Sciatic nerve (tissue), 2 donors: ENCODE measurements around the gene TBL3. TPM values are rescaled to one million over a fixed set of nuclear protein-coding genes. Genes with fewer than 3 reads are reported as not detected.
A peak's percentile ranks its signal among the peaks of the same experiment; 100 is the strongest.
"Not testable (repeated sequence)": the region's sequence is repeated elsewhere in the genome, so short reads cannot be mapped to it uniquely, and the experiment has no call there.

Source experiments
- ATAC-seq: fragments of 200-7000 bp; cut with Tn5 transposase; one replicate; pipeline ENCODE4 v1.9.1; 2020; ENCODE audit warnings: mild to moderate bottlenecking, moderate library complexity
- DNase-seq: peaks from one replicate; pipeline ENCODE4 v3.0.0-alpha.2; 2020; ENCODE audit warnings: low spot score
- intact Hi-C: fragments of 100-400 bp; cut with DNase I; formaldehyde crosslinking; loops from one replicate; pipeline ENCODE4 v1.14.2; 2022
- total RNA-seq: library from RNA; stranded (reverse); fragmentation: NEBNext Ultra II Directional; extraction: Animal tissue kit (Norgen Biotek cat#: 25700); gene quantifications from one replicate; pipeline ENCODE4 v1.2.1, GENCODE V29; 2021
- donor health status: DM: no; HTN: no; CAD: no.
- donor health status: DM: no; HTN: no; CAD: no.

TBL3 gene
- total RNA-seq, 1 donor from 2014 or later = 21.8 TPM

DNA sequence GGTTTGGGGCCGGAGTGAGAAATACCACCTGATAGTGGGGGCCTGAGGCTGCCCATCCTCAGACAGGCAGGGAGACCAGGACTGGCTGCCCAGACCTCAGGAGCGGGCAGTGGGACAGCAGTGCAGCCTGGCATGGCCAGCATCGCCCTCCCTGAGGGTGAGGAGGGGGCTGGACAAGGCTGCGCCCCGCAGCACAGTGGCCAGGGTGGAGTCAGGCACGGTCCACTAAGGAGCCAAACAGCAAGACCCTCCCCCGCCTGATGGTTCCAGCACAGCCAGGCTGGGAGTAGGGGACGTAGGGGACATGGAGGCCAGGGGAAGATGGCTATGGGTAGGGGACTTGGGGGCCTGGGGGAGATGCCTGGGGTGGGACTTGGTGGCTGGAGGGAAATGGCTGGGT is 34.5 kb downstream of the TBL3 start:
- intact Hi-C loops = loop anchor here (5.0 kb wide), 1 partner anchor 251 kb away; no protein-coding TSS in a partner anchor
- DNase-seq (no peak), ATAC-seq (no peak)

DNA sequence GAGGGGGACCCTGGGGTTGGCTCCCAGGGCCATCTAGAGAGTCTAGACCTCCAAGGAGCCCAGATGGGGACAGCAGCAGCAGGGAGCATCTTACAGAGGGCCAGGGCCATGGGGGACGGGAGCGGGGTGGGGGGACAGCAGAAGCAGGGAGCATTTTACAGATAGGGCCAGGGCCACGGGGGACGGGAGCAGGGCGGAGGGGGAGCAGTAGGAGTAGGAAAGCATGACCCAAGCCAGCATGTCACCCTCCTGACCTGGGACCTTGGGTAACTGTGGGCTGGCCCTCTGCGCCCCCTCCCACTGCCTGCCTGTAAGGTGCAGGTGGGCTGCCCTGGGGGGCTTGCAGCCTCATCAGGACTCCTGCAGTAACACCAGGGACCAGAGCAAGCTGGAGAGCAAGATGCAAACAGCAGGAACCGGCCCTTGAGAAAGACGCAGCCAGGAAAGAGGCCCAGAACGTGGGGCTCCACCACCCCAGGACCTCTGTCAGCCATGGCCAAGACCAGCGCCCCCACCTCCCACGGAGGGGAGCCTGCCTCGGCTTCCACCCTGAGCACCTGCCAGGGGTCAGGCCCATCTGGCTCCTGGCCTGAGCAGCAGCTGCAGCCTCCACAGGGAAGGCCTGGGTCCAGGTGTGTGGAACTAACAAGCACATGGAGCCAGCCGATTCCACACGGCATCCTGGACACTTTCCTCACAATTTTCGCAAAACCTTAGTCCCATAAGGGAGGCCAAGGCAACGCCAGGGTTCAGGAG is 35.4 kb downstream of the TBL3 start:
- intact Hi-C loops = loop anchor here (5.0 kb wide), 1 partner anchor 250 kb away; no protein-coding TSS in a partner anchor
- no peak for ATAC-seq

DNA sequence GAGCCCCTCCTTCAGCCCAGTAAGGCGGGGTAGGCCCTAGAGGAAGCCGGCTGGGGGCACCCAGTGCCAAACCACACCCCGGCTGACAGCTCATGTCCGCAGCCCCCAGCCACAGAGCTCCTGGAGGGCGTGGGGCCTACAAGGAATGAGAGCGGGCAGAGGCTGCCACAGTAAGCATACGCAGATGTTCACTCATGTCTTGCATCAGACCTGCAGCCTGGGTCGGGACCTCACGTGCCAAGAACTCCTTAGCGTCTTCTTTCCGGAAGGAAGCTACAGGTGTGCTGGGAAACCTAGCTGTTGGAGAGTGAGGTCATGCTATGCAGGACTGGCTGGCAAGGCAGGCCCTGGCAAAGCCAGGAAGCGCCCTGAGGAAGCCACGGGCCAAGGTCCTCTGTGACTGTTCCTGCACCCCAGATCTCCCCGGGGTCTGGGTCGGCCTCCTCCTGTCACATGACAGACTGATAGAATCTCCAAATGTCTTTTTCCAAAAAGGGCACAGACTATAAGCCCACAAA is 36.2 kb downstream of the TBL3 start:
- DNase-seq (no peak), ATAC-seq (peak; percentile 3)
- intact Hi-C loops = loop anchor here (5.0 kb wide), 1 partner anchor 249 kb away; no protein-coding TSS in a partner anchor

More for the DNA sequence above, 35.4 kb downstream of the TBL3 start:
- no peak for DNase-seq

DNA sequence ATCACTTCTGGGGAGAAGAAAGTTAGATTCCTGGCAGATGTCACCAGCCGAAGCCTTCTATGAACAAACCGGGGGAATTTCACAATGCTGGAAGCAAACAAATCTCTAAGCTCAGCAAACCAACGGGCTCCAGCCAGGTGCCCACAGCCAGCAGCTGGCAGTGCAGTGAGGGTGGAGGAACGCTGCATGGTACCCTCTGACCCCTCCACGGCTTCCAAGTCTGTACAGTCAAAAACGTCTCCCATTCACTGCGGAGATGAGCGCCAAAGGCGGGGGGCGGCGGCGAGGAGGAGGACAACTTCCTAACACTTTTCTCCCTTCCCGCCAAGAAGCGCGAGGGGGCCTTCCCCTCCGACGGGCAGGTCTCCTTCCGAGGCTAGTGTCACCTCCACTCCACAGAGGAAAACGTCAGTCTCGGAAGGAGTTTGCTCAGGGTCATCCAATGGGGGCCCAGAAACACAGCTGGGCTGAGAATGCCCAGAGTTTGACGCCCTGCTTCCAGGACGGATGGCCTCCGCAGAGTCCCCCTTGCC is 36.8 kb downstream of the TBL3 start:
- peak; percentile 67 for DNase-seq
- intact Hi-C loops = loop anchor here (5.0 kb wide), 1 partner anchor 249 kb away; no protein-coding TSS in a partner anchor

DNA sequence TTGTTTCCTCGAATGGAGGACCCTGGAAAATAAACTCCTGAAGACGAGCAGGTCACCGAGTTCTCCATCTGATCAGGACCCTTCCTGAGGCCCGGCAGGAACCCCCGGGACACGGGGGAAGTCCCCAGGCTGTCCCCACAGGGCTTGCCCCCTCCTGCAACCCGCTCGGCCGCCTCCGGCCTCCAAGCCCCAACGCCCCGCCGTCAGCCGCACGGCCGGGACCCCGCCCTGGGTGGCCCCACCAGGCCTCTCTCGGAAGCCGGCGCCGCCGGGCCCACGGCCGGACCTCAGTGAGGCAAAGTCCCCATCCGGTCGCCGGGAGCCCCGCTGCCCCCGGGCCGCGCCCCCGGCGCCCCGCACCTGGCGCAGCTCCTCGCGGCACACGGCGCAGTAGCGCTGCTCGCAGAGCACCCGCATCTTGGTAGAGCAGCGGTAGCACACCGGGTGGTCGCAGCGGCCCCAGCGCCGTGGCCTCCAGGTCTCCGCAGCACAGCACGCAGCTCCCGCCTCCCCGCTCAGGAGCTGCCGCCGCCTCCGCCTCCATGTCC is 37.4 kb downstream of the TBL3 start:
- DNase-seq (peak; percentile 68), ATAC-seq (no peak)
- intact Hi-C loops = loop anchor here (5.0 kb wide), 1 partner anchor 248 kb away; no protein-coding TSS in a partner anchor

More for the DNA sequence above, 36.8 kb downstream of the TBL3 start:
- no peak for ATAC-seq

DNA sequence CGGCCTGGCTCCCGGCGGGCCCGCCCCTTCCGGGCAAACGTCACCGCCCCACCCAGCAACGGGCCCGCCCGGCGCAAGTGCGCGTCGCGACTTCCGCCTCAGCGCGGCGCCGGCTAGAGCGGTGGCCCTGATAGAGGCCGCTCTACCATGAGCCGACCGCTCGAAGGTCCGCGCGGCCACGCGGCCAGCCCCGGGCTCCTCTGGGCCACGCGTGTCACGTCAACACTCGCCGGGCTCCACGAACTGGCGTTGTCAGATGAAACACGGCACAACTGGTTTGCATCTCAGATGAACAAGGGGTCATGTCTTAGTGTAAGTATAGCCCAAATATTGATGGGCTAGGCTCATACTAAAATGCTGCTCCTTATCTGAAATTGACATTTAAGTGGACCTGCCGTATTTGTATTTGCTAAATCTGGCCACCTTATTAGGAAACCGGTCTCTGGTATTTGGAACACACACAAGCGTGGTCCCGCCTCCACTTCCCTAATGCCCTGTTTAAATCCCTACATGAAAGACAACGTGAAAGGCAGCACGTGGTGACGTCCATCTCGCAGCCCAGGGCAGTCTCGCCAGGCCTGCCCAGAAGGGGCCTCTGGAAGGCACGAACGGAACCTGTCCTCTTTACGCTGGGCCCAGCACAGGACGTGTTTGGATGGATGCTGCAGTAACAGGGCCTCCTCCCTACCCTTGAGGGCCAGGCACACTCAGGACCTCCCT is 38.1 kb downstream of the TBL3 start, which contains the start of gene ZNF598:
TSS of gene ZNF598 (minus strand) at position 31 of the 720 bp plus-strand sequence.
- ATAC-seq = peak; percentile 95
- peak; percentile 89 for DNase-seq
- intact Hi-C loops = loop anchor here (5.0 kb wide), 1 partner anchor 247 kb away; no protein-coding TSS in a partner anchor

DNA sequence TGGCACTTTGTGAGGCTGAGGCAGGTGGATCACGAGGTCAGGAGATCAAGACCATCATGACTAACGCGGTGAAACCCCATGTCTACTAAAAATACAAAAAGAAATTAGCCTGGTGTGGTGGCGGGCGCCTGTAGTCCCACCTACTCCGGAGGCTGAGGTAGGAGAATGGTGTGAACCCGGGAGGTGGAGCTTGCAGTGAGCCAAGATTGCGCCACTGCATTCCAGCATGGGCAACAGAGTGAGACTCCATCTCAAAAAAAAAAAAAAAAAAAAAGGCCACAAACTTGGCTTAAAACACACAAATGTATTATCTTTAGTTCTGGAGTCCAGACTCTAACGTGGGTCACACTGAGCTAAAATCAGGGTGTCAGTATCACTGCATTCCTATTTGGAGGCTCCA is 39.9 kb downstream of the TBL3 start:
- DNase-seq, ATAC-seq, intact Hi-C loops: not testable (repeated sequence)

DNA sequence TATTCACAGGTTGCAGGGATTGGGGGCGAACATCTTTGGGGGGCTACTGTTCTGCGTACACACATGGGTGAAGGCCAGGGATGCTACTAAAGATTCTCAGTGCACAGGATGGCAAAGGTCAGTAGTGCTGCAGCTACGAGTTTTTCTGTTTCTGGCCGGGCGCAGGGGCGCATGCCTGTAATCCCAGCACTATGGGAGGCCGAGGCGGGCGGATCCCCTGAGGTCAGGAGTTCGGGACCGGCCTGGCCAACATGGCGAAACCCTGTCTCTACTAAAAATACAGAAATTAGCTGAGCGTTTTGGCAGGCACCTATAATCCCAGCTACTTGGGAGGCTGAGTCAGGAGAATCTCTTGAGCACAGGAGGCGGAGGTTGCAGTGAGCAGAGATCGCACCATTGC is 41.7 kb downstream of the TBL3 start:
- no peak for ATAC-seq
- intact Hi-C loops = no loop called here
- no peak for DNase-seq

DNA sequence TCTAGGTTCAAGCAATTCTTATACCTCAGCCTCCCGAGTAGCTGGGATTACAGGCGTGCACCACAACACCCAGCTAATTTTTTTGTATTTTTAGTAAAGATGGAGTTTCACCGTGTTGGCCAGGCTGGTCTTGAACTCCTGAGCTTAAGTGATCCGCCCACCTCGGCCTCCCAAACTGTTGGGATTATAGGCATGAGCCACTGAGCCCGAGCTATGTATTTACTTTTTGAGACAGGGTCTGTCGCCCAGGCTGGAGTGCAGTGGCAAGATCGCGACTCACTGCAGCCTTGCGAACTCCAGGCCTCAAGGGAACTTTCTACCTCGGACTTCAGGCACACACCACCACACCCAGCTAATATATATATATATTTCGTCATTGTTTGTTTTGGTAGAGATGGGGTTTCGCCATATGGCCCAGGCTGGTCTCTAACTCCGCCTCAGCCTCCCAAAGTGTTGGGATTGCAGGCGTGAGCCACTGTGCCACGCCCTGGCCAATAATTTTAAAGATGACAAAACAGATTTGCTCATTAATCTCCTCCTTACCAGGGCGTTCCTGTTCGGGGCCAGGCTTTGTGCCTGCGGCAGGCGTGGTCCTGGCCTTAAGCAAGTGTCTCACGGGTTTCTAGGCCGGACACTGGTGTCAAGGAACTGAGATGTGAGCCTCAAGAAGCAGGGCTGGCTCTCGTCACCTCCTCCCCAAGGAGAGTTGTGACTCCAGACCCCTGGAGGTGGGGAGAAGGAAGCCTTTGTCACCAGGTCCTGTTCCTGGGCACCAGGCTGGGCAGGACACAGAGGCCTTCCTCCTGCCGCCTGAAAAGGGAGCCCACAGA is 43.5 kb downstream of the TBL3 start:
- DNase-seq (no peak), ATAC-seq (no peak)
- intact Hi-C loops = no loop called here

DNA sequence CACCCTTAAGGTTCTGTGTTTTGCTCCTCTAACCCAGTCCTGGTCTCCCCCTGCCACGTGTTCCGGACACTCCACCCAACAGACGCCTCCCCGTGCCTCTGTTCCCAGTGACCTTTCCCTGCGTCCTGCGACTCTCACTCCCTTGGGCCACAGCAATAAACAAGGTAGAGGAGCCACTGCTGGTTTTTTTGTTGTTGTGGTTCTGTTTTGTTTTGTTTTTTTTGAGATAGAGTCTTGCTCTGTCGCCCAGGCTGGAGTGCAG is 44.0 kb downstream of the TBL3 start:
- intact Hi-C loops = no loop called here
- ATAC-seq = no peak
- no peak for DNase-seq

DNA sequence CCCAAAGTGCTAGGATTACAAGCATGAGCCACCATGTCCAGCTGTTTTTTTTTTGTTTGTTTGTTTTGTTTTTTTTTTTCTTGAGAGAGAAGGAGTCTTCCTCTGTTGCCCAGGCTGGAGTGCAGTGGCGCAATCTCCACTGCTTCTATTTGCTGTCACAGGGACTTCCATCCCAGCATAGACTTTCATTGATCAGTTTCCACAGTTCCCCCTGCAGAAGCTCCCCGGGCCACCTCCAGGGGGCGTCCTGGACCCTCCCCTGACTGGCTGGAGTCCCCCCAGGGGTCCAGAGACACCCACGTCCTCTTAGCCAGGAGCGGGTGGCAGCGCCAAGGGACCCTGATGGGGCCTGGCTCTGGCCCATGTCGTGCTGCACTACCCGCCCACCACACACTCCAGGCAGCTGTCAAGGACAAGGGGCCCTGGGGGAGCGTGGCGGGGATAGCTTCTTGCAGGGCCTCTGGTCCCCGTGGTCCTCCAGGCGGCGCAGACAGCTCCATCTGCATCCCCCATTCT is 44.6 kb downstream of the TBL3 start:
- intact Hi-C loops = no loop called here
- DNase-seq (no peak), ATAC-seq (no peak)

DNA sequence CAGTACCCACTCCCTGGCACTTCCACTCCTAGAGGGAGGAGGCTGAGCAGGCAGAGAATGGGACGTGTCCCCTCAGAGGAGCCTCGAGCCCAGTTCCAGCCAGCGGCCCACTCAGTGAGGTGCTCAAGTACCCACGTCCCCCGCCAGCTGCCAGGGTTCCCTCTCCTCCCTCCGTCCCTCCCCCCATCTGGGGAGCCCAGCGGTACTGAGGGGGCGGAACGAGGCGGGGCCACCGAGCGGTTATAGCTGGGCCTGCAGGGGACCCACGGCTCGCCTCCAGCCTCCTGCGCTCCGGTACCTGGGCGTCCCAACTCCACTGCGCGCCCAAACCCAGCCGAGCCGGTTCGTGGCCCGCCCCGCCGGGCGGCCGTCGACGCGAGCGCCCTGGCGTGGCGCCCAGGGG is 47.7 kb downstream of the TBL3 start, which contains the start of gene NPW:
TSS of gene NPW (plus strand) at position 268 of the 403 bp plus-strand sequence.
- intact Hi-C loops = no loop called here
- DNase-seq (no peak), ATAC-seq (no peak)

DNA sequence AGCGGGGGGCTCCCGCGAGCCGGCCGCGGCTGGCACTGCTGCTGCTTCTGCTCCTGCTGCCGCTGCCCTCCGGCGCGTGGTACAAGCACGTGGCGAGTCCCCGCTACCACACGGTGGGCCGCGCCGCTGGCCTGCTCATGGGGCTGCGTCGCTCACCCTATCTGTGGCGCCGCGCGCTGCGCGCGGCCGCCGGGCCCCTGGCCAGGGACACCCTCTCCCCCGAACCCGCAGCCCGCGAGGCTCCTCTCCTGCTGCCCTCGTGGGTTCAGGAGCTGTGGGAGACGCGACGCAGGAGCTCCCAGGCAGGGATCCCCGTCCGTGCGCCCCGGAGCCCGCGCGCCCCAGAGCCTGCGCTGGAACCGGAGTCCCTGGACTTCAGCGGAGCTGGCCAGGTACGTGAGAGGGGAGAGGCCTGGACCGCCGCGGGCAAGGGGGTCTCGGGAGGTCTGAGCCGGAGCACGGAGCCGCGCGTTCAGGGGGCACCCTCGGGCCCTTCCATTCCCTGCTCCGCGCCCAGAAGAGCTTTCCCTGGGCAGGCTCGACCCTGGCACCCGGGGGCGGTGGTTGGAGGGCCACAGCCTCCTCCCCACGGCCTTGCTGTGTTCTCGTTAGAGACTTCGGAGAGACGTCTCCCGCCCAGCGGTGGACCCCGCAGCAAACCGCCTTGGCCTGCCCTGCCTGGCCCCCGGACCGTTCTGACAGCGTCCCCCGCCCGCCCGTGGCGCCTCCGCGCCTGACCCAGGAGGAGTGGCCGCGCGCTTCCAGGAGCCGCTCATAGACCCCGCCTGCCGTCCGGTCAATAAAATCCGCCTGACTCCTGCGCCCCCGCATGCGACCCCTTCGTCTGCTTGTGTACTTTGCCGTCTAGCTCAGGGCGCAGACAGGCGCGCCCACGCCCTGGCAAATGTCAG is 48.3 kb downstream of the TBL3 start:
- intact Hi-C loops = loop anchor here (1.0 kb wide), 1 partner anchor 233 kb away; no protein-coding TSS in a partner anchor
- ATAC-seq = no peak
- no peak for DNase-seq

DNA sequence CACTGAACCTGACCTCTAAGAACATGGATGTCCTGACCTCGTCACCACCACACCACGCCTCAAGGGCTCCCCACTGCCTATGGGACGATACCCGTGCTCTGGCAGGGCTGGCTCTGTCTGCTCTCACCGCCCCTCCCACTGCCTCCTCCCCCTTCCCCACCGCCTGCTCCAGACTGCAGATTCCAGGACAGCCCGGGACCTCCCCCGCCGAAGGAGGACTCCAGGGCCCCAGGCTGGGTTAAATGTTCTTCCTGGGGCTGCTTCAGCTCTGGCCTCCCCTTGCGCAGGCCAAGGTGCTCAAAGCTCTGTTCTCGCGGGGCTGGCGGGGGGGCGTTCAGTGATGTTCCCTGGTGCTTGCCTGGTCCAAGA is 50.9 kb downstream of the TBL3 start:
- ATAC-seq (peak; percentile 28), DNase-seq (no peak)
- intact Hi-C loops = no loop called here

DNA sequence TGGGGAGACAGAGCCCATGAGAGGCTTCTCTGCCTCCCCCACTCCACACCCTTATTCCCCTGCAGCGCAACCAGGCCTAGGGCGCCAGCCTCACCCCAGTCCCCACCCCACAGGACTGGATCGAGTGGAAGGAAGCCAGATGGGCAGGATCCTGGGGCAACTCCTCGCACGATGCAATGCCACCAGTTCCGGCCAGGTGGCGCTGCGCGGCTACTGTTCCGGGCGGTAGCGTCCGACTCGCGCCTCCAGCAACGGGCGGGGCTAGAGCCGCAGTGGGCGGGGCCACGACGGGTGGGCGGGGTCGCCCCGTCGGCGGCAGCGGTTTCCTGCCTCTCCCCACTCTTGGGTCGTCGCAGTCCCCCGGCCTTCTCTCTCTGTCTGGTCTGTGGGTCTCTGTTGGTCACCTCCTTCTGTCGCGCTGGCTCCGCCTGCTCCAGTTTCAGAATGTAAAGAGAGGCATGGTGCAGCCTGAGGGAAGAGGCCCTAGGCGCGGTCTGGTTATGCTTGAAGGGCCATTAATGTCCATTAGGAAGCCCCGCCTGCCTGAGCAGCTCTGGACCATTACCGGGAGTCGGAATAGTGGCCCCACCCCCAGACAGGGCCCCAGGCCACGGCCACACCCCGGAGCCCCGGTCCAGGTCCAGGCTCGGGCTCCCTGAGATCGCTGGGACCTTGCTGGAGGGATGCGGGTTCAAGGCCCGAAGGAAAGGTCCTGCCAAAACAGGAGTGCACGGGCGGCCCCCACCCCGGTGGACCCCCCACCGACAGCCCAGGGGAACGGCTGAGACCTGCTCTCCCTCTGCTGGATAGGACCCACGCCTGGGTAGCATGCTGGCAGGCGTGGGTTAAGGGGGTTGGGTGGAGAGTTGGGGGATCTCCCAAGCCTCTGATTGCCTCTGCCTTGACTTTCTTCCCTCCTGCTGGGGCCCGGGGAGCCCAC is 51.5 kb downstream of the TBL3 start:
- intact Hi-C loops = no loop called here
- DNase-seq = peak; percentile 97
- ATAC-seq = peak; percentile 93

DNA sequence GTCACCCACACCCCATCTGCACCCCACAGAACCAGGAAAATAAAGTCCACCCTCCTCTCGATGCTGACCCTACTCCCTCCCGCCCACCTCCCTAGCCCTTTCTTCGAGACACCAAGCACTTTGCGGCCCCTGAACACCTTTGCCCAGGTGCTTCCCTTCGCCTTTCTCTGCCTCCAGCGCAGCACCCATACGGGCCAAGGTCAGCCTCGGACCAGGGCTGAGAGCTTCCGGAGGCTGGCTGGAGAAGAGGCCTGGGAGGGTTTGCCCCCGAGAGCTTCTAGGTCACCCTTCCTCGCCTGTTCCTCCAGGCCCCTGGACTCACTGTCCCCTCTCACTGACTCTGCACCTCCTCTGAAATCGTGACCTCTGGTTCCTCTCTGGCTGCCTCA is 52.2 kb downstream of the TBL3 start:
- intact Hi-C loops = no loop called here
- no peak for DNase-seq
- ATAC-seq = no peak
